Thoracic aorta (tissue), 2 donors: ENCODE data around the gene TCP1. TPM values are rescaled to one million over a fixed set of nuclear protein-coding genes. Genes with fewer than 3 reads are reported as not detected.

Experiments used
- ATAC-seq: fragments of 150-250 bp; one replicate; pipeline ENCODE4 v1.8.0; 2017; ENCODE audit warnings: low read depth; ENCODE audit not compliant: insufficient number of reproducible peaks, low FRiP score
- DNase-seq: peaks from one replicate; pipeline ENCODE4 v3.0.0-alpha.2; 2020; ENCODE audit warnings: low spot score
- H3K27ac ChIP-seq, 2 donors: fragments of 200-600 bp; sonication (generic); 1 replicate in 1 of 2; 2 replicates in 1 of 2; pipeline ENCODE4 v1.5.1; 2016; ENCODE audit warnings: mild to moderate bottlenecking in 2 of 2, moderate library complexity in 2 of 2
- H3K27me3 ChIP-seq: fragments of 200-600 bp; sonication (generic); replicated peaks from 2 replicates; pipeline ENCODE4 v1.6.0; 2016; ENCODE audit warnings: mild to moderate bottlenecking; ENCODE audit not compliant: insufficient read depth
- H3K36me3 ChIP-seq: fragments of 200-600 bp; sonication (generic); one replicate; pipeline ENCODE4 v1.5.1; 2016
- H3K4me1 ChIP-seq, 2 donors: fragments of 200-600 bp; sonication (generic); 1 replicate in 1 of 2; 2 replicates in 1 of 2; pipeline versions ENCODE4 v1.5.1 to v1.6.0; 2016; ENCODE audit warnings: low read depth in 2 of 2, mild to moderate bottlenecking in 1 of 2; ENCODE audit not compliant: control insufficient read depth in 1 of 2
- H3K4me3 ChIP-seq: fragments of 200-600 bp; sonication (generic); 2 replicates; pipeline ENCODE4 v1.5.1; 2016; ENCODE audit warnings: mild to moderate bottlenecking
- H3K9me3 ChIP-seq: fragments of 200-600 bp; sonication (generic); 2 replicates; pipeline ENCODE4 v1.5.1; 2016
- CTCF ChIP-seq: fragments of 200-600 bp; sonication (generic); IDR thresholded peaks from one replicate; pipeline ENCODE4 v1.5.1; 2019; ENCODE audit warnings: antibody characterized with exemption
- total RNA-seq, 2 donors: library from RNA; depleted of rRNA; stranded (reverse); fragments of >200 nt; gene quantifications; one replicate each; pipeline versions ENCODE4 v1.1.0 to v1.2.3, GENCODE V29; 2016

TCP1 gene
- total RNA-seq, 2 donors from 2014 or later = 112 to 138 TPM

GRCh38 chr6:159833997-159834603 lies 44.7 kb upstream of the TCP1 start:
- Histone ChIP-seq H3K4me1 (peaks cover 10 to 24% of the 10 kb centered on the region in 2 donors), H3K27ac (no peak overlapping the region), H3K27me3 (no peaks in the 10 kb centered on the region), H3K9me3 (no peaks in the 10 kb centered on the region), H3K4me3 (no peak overlapping the region), H3K36me3 (no peaks in the 10 kb centered on the region)
- no peak for ATAC-seq
- no peak for TF ChIP-seq CTCF
- DNase-seq = no peak

GRCh38 chr6:159833556-159833955 lies 44.2 kb upstream of the TCP1 start:
- Histone ChIP-seq H3K9me3 (no peaks in the 10 kb centered on the region), H3K27ac (no peak overlapping the region), H3K4me3 (no peak overlapping the region), H3K27me3 (no peaks in the 10 kb centered on the region), H3K4me1 (peaks cover 10 to 24% of the 10 kb centered on the region in 2 donors), H3K36me3 (no peaks in the 10 kb centered on the region)
- no peak for TF ChIP-seq CTCF
- no peak for DNase-seq
- ATAC-seq = no peak

GRCh38 chr6:159832946-159833345 lies 43.5 kb upstream of the TCP1 start:
- Histone ChIP-seq H3K36me3 (no peaks in the 10 kb centered on the region), H3K27ac (no peak overlapping the region), H3K27me3 (no peaks in the 10 kb centered on the region), H3K4me1 (peaks cover 10 to 24% of the 10 kb centered on the region in 2 donors), H3K9me3 (no peaks in the 10 kb centered on the region), H3K4me3 (no peak overlapping the region)
- ATAC-seq (no peak), DNase-seq (no peak)
- TF ChIP-seq CTCF = no peak

- no peak for TF ChIP-seq CTCF
- DNase-seq = no peak
- H3K4me3 ChIP-seq = no peak overlapping the region
- ATAC-seq = no peak
- no peak overlapping the region for H3K27ac ChIP-seq
- H3K9me3 ChIP-seq = no peaks in the 10 kb centered on the region
- peaks cover 10 to 18% of the 10 kb centered on the region in 2 donors for H3K4me1 ChIP-seq
- H3K36me3 ChIP-seq = no peaks in the 10 kb centered on the region
- no peaks in the 10 kb centered on the region for H3K27me3 ChIP-seq
Observed at GRCh38 chr6:159831373-159831679, 41.9 kb upstream of the TCP1 start.

- no peak for TF ChIP-seq CTCF
- Histone ChIP-seq H3K4me1 (peaks cover 10 to 14% of the 10 kb centered on the region in 2 donors), H3K9me3 (no peaks in the 10 kb centered on the region), H3K27ac (no peak overlapping the region), H3K4me3 (no peak overlapping the region), H3K36me3 (no peaks in the 10 kb centered on the region), H3K27me3 (no peaks in the 10 kb centered on the region)
- DNase-seq (no peak), ATAC-seq (no peak)
Observed at GRCh38 chr6:159830501-159831372, 41.3 kb upstream of the TCP1 start.
